ENCODE data around the gene ZNF644.

- TF ChIP-seq CTCF (IDR thresholded peaks at IDR 0.05; ENCODE audit: insufficient read depth, low read depth, low read length) (no peak), EZH2 (IDR thresholded peaks at IDR 0.05; ENCODE audit: insufficient read depth, low read length) (no peak)
Observed at GRCh38 chr1:91032349-91032748, 10.5 kb upstream of the ZNF644 start.
